GM11168 (cell line): Measurements from ENCODE around the gene TGIF2.
"Not testable (repeated sequence)": the region's sequence is repeated elsewhere in the genome, so short reads cannot be mapped to it uniquely, and the experiment has no call there.

ENCODE experiments used
- in situ Hi-C: fragments of 300-500 bp; cut with MboI; formaldehyde crosslinking; loops from one replicate; pipeline ENCODE4 v1.12.0; 2022; ENCODE audit warnings: low sequenced_read_pairs; ENCODE audit not compliant: unreplicated experiment

TGIF2 gene

DNA sequence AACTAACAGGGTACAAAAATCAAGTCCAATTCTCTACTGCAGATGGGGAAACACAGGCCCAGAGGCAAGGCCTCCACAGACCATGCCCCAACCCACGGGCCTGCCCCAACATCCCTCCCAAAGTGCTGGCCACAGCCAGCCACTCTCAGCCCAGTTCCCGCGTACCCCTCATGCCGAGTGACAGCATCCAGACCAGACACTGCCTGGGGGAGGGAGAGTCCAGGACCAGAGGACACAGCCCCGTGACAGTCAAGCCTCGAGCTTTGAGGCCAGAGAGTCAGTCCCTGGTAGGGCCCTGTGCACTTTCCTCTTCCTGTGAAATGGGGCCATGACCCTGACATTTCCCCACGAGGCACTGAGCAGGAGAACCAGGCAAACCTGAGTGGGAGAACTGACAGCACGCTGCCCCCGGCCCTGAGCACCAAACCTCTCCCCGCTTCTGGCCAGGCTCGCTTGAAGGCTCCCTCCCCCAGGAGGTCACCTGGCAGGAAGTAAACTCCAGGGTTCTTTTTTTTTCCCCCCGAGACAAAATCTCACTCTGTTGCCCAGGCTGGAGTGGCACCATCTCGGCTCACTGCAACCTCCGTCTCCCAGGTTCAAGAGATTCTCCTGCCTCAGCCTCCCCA is 27.2 kb upstream of the TGIF2 start:
- in situ Hi-C loops: no loop called here

DNA sequence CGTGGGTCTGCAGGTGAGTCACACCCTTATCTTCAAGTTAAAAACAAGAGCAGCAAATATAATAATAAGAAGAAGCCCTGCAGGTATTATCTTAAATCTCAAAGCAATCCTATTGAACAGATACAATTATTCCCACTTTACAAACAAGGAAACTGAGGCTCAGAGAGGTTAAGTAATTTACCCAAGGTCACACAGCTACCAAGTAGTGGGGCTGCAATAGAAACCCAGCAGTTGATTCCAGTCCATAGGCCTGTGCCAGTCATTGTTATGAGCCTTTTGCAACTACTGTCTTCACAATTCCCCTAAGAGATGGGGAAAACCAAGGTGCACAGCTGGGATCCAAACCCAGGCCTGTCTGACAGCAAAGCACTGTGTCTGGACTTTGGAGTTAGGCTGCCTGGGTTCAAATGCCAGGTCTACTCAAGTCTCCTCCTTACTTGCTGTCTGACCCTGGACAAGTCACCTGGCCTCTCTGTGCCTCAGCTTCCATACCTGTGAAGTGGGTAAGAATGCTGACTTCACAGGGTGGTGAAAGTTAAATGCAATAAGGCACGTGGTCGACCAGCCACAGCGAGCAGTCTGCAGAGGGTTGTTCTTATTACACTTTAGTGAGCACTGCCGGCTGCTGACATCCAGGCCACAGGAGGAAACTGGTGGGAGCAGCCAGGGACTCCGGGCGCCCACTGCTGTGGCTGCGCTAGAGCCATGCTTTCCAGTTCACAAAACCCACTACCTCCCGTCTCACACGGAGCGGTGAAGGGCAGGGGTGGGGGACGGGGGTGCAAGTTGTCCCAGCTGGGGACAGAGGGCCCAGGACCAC is 26.0 kb upstream of the TGIF2 start:
- in situ Hi-C loops: no loop called here

DNA sequence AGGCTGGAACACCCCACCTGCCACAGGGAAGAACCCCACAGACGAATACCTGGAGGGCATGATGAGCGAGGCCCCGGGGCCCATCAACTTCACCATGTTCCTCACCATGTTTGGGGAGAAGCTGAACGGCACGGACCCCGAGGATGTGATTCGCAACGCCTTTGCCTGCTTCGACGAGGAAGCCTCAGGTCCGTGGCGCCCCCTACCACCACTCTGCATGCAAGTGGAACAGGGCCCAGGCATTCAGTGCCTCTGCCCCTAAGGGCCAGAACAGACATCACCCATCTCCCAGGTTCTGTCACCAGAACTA is 25.4 kb upstream of the TGIF2 start:
- in situ Hi-C loops: no loop called here

DNA sequence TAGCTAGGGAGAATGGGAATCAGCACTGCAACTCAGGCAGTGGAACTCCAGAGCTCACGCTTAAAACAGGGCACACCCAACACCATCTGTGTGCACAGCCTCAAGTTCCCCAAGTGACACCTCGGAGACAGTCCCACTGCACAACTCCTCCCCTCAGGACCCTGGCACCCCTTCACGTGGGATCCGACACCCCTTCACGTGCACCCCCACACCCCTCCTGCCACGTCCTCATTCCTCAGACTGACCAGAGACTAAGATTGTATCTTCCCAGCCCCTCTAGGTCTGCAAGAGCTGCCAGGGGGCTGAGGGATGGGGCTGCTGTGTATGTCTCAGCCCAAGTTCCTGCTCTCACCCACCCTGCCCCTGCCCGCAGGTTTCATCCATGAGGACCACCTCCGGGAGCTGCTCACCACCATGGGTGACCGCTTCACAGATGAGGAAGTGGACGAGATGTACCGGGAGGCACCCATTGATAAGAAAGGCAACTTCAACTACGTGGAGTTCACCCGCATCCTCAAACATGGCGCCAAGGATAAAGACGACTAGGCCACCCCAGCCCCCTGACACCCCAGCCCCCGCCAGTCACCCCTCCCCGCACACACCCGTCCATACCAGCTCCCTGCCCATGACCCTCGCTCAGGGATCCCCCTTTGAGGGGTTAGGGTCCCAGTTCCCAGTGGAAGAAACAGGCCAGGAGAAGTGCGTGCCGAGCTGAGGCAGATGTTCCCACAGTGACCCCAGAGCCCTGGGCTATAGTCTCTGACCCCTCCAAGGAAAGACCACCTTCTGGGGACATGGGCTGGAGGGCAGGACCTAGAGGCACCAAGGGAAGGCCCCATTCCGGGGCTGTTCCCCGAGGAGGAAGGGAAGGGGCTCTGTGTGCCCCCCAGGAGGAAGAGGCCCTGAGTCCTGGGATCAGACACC is 24.4 kb upstream of the TGIF2 start:
- in situ Hi-C loops: no loop called here

DNA sequence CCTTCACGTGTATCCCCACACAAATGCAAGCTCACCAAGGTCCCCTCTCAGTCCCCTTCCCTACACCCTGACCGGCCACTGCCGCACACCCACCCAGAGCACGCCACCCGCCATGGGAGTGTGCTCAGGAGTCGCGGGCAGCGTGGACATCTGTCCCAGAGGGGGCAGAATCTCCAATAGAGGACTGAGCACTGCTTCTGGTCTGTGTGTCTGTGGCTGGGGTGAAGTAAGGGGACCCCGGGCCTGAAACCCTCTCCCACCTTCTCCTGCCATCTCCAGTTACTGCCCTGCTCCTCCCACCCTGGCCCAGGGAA is 23.8 kb upstream of the TGIF2 start:
- in situ Hi-C loops: no loop called here

DNA sequence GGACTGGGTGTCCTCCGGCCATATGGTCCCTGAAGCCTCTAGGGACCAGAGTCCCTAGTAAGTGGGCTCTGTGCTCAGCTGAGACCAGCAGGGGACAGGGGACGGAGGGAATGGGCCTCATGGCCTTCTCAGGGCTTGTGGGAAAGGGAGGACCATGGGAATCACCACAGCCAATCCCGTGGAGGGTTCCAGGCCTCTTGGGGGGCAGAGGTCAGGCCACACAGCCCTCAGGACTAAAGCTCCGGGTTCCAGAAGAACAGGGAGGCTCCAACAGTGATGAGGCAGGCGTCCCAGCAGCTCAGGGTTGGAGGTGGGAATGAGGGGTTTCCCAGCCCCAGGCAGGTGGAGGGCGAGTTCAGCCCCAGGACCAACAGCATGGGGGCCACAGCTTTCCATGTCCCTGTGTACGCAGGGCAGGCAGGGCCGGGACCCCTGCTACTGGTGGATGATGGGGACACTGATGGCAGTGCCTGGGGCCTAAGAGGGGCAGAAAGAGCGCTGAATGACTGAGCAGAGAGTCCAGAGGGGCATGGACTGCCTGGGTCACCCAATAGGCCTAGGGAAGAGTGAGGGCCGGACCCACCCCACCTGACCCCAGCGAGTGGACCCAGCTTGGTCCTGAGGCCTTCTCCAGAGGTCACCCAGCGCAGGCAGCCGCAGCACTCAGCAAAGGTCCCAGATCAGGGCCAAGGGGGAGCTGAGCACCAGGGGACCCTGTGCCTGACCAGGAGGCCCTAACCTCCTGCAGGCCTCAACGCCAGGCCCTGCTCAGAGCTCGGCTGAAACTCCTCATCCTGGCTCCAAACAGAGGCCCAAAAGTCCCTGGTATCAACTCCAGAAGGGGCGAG is 23.2 kb upstream of the TGIF2 start:
- in situ Hi-C loops: no loop called here

DNA sequence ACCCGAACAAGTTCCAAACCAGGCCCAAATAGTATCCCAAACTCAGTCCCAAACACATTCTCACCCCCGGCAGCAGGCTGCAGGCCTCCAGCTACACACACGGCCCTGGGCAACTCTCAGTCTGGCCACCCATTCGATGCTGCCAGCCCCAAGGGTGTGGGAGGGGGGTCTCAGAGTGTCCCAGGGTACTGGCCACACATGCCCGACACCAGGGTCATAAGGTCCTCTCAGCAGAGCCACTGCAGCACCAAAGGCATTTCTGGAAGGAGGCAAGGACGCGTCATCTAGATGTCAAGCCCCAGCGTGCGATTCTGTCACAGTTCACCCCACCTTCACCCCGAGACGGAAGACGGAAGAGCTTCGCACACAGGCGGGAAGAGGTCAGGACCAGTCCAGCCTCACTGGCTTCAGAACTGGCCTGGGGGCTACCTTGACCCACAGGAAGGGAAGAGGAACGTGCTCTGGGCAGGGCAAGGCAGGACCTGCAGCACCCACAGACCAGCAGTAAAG is 22.6 kb upstream of the TGIF2 start:
- in situ Hi-C loops: no loop called here

DNA sequence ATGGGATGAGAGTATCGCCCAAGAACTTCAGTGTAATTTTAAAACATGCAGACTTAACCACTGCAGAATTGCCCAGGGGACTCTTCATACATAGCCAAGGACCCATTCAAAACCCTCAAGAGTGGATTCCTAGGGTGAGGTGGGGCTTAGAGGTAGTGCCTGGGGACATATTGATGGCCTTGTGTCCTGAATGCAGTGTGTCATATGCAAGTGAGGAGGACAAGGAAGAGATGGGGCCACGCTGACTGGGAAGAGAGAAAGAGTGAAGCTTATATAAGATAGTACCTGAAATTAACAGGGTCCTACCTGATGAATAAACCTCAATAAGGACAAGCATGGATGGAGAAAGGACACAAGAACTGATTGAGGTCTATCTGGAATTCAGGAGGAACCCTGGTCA is 18.1 kb upstream of the TGIF2 start:
- in situ Hi-C loops: no loop called here

DNA sequence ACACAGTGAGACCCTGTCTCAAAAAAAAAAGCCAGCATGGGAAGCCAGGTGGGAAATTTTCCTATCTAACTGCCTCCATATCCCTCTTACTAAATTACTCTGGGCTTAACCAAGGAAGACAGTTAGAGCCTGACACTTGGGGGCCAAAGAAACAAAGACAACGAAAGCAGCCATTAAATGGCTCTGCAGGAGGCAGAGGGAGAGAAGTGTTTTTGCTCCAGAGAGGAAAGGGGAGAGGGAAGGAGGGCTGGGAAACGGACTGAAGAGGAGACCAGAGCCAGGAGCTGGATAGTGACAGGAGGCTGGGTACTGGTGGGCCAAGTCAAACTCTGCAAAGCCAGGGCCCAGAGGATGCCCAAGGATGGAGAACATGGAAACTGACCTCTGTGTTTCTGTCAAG is 10.7 kb upstream of the TGIF2 start:
- in situ Hi-C loops: no loop called here

DNA sequence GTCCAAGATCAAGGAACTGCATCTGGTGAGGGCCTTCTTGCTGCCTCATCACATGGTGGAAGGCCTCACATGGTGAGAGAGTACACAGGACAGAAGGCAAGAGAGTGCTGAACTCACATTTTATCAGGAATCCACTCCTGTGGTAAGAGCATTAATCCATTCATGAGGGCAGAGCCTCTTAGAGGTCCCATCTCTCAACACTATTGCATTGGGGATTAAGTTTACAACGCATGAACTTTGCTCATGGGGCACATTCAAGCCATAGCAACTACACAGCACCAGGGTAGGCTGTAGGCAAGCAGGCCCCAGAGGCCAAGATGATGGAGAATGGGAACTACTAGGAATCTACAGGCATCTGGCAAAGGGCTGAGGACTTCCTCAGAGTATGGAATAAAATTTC is 10.0 kb upstream of the TGIF2 start:
- in situ Hi-C loops: no loop called here

DNA sequence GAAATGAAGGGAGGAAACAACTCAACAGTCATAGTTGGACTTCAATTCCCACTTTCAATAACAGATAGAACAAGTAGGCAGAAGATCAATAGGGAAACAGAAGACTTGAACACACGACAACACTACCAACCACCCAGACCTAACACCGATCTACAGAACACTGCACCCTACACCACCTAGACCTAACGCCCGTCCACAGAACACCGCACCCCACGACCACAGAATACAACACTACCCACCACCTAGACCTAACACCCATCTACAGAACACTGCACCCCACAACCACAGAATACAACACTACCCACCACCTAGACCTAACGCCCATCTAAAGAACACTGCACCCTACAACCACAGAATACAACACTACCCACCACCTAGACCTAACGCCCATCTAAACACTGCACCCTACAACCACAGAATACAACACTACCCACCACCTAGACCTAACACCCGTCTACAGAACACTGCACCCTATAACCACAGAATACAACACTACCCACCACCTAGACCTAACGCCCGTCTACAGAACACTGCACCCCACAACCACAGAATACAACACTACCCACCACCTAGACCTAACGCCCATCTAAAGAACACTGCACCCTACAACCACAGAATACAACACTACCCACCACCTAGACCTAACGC is 9.2 kb upstream of the TGIF2 start:
- in situ Hi-C loops: not testable (repeated sequence)

DNA sequence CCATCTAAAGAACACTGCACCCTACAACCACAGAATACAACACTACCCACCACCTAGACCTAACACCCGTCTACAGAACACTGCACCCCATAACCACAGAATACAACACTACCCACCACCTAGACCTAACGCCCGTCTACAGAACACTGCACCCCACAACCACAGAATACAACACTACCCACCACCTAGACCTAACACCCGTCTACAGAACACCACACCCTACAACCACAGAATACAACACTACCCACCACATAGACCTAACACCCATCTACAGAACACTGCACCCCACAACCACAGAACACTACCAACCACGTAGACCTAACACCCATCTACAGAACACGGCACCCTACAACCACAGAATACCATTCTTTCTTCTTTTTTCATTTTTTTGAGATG is 8.7 kb upstream of the TGIF2 start:
- in situ Hi-C loops: not testable (repeated sequence)

DNA sequence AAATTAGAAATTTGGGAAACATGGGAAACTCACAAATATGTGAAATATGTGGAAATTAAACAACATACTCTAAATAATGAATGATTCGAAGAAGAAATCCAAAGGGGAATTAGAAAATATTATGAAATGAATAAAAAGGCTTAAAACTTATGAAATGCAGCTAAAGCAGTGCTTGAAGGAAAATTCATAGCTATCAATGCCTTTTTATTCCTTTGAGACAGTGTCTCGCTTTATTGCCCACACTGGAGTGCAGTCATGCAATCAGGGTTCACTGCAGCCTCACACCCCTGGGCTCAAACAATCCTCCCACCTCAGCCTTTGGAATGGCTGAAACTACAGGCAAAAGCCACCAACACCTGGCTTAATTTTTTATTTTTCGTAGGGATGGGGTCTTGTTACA is 7.9 kb upstream of the TGIF2 start:
- in situ Hi-C loops: no loop called here

DNA sequence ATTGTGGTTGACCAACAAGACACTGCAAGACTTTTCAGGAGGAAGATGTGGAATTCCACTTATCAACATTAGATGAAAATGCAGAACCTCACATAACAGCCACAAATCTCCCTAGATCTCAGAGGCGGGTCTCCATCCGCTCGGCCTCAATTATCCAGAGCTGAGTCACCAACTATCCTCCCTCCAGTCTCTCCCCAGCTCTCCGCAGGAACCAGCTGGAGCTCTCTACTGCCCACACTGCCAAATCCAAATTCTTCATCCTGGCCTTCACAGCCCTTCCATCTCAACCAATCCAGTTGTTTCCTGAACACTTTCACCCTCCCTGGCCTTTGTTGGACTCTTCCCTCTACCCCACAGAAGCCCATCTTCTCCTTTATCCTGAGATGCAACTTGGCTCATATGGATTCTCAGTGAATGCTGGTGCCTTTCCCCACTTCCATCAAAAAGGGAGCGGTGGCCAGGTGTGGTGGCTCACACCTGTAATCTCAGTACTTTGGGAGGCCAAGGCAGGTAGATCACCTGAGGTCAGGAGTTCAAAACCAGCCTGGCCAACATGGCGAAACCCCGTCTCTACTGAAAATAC is 3.5 kb upstream of the TGIF2 start:
- in situ Hi-C loops: no loop called here

DNA sequence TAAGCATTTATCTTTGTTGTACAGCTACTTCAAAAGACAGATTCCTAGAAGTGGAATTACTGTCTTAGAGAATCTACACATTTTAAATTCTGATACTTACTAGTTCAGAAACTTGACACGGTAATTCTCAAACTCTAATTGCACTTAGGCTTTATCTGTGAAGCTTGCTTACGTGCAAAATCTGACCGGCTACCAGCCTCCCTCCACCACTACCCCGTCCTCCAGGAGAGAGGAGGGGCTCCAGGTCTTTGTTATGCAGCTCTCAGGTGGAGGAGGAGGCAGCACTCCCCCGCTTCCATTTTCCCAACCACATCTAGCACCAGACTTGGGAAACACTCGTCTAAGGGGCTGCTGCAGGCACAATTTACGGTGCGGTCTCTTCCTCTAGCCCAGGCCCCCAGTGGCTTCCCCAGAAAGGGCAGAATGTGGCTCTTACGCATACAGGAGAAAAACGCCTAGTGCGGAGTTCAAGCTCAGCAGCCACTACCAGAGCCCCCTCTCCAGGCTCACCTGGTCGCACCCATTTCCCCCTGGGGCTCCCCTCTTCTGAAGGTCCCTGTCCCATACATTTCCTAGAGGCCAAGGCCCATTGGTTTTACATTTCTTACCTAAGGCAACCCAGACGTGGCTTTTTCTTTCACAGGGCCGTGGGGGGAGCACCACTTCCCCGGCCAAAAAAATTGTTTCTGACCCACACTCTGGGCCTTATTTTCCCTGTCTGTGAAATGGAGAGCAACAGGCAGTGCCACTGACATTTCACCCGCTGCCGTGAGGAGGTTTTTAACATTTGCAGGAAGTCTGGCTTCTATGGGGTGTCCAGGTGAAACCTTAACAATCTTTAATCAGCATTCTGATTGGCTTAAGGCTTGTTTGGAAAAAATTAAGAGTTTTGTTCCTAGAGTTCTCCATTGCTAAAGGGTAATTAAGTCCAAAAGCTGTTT is 1.6 kb upstream of the TGIF2 start:
- in situ Hi-C loops: no loop called here

DNA sequence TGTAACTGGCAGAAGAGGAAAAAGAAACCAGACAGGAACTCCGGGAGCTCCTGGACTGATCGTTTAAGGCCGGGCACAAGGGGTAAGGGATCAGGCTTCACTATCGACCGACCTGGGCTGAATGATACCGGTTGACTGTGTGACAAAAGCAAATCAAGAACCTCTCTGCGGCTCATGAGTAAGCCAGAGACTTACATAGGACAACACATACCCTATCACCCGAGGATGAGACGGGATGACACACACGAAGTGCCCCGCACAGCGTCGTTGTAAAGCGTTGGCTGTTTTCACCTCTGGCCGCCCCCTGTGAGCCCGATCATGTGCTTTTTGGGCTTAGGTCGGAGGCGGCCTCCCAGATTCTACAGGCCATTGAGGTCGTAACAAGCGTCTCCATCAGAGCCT is 695 bp upstream of the TGIF2 start:
- in situ Hi-C loops: no loop called here

DNA sequence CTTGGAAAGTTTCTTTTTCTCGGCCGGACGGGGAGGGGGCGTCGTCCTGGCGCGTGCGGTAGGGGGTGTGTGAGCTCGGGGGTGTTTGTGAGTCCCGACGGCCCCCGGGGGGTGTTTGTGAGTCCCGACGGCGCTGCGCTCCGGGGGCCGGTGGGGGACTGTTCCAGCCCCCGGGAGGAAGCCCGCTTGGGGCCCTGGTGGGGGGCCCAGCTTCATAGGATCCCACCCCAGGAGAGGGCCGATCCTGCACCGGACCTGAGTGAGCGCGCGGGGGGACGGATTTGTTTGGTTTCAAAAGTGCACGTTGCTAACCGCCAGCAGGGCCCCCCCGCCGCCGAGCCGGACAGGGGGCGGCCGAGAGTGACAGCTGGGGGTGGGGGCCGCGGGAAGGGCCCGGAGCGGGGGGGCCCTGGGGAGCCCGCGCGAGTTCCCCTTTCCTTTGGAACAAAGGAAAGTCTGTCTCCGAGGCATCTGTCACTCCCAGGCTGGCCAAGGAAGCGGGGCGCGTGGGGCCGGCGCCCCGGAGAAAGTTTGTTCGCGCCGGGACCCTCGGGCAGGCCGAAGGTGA is 485 bp downstream of the TGIF2 start:
- in situ Hi-C loops: no loop called here
